ENCODE results near the gene RAB11A. TPM values are rescaled to one million over a fixed set of nuclear protein-coding genes. Genes with fewer than 3 reads are reported as not detected.

RAB11A gene
- total and polyA plus RNA-seq, 4 experiments from 2014 or later: 84.7 to 265 (median 171) TPM

- H3K27ac ChIP-seq (ENCODE audit: low read depth, low read length): no peak overlapping the region
- peaks cover 43 to 68% of the 10 kb centered on the region in 2 donors for H3K36me3 Mint-ChIP-seq
- H3K27me3 Mint-ChIP-seq: no peaks in the 10 kb centered on the region
- no peak overlapping the region for H3K4me3 ChIP-seq (ENCODE audit: low read length in 2 of 2)
- H3K27ac Mint-ChIP-seq: peak overlapping the region in 6 of 7 donors; percentile 13 to 82 (median 64)
- H3K36me3 ChIP-seq (ENCODE audit: insufficient read depth, low read length): peaks cover 51% of the 10 kb centered on the region
- ChIA-PET CTCF (ENCODE audit: partially characterized antibody) (interaction anchor here (0.7 to 1.3 kb wide), 3 partner anchors 12 to 64 kb away, joined by 3 to 5 read pairs (median 3); no protein-coding TSS in a partner anchor), POLR2A (ENCODE audit: partially characterized antibody) (interaction anchor here (0.6 to 3.2 kb wide), 2 partner anchors 9 to 13 kb away, joined by 3 to 18 read pairs; partner anchors contain the start of gene RAB11A)
- intact Hi-C loops (cut with micrococcal nuclease): no loop called here
- H3K4me3 Mint-ChIP-seq: peak overlapping the region in 5 of 8 donors; percentile 9 to 46 (median 31)
- peaks cover 0 to 2% (median 0%) of the 10 kb centered on the region in 8 donors for H3K9me3 Mint-ChIP-seq
- peak in 1 of 5 donors; percentile 10 for DNase-seq
- H3K9me3 ChIP-seq (ENCODE audit: control insufficient read depth in 1 of 2, low read length in 2 of 2): no peaks in the 10 kb centered on the region
- H3K4me1 Mint-ChIP-seq: peaks cover 36 to 70% (median 54%) of the 10 kb centered on the region in 4 donors
- H3K4me1 ChIP-seq (ENCODE audit: insufficient read depth, low read length): peaks cover 48% of the 10 kb centered on the region
- no peaks in the 10 kb centered on the region for H3K27me3 ChIP-seq (ENCODE audit: insufficient read depth, low read length)
These were observed 12.6 kb downstream of the RAB11A start for GRCh38 chr15:65881766-65882434.

GRCh38 chr15:65883571-65883970 lies 14.3 kb downstream of the RAB11A start:
- Histone ChIP-seq H3K27ac (ENCODE audit: low read depth, low read length) (no peak overlapping the region), H3K36me3 (ENCODE audit: insufficient read depth, low read length) (peaks cover 45% of the 10 kb centered on the region), H3K4me1 (ENCODE audit: insufficient read depth, low read length) (peaks cover 65% of the 10 kb centered on the region), H3K27me3 (ENCODE audit: insufficient read depth, low read length) (no peaks in the 10 kb centered on the region), H3K4me3 (ENCODE audit: low read length in 2 of 2) (no peak overlapping the region), H3K9me3 (ENCODE audit: control insufficient read depth in 1 of 2, low read length in 2 of 2) (no peaks in the 10 kb centered on the region)
- no peak for DNase-seq
- intact Hi-C loops (cut with micrococcal nuclease): no loop called here
- no peaks in the 10 kb centered on the region for H3K27me3 Mint-ChIP-seq
- H3K9me3 Mint-ChIP-seq: peaks cover 0 to 2% (median 0%) of the 10 kb centered on the region in 8 donors
- H3K36me3 Mint-ChIP-seq: peaks cover 44 to 71% of the 10 kb centered on the region in 2 donors
- POLR2A ChIA-PET (ENCODE audit: partially characterized antibody): interaction anchor here (0.7 to 1.6 kb wide), 2 partner anchors 13 to 14 kb away, joined by 3 to 6 read pairs; partner anchors contain the start of gene RAB11A
- H3K4me3 Mint-ChIP-seq: peak overlapping the region in 2 of 8 donors; percentile 51 to 53
- H3K27ac Mint-ChIP-seq: peak overlapping the region in 6 of 7 donors; percentile 65 to 88 (median 82)
- H3K4me1 Mint-ChIP-seq: peaks cover 46 to 75% (median 62%) of the 10 kb centered on the region in 4 donors
- CTCF ChIA-PET (ENCODE audit: partially characterized antibody): no interaction called here

GRCh38 chr15:65884511-65884910 lies 15.2 kb downstream of the RAB11A start:
- CTCF ChIA-PET (ENCODE audit: partially characterized antibody): no interaction called here
- peak in 2 of 5 donors; percentile 9 to 24 for DNase-seq
- no peaks in the 10 kb centered on the region for H3K27me3 Mint-ChIP-seq
- H3K27ac Mint-ChIP-seq: peak overlapping the region; percentile 17 to 83 (median 59)
- H3K9me3 Mint-ChIP-seq: peaks cover 0 to 2% (median 0%) of the 10 kb centered on the region in 8 donors
- H3K27ac ChIP-seq (ENCODE audit: low read depth, low read length): no peak overlapping the region
- peaks cover 38% of the 10 kb centered on the region for H3K36me3 ChIP-seq (ENCODE audit: insufficient read depth, low read length)
- intact Hi-C loops (cut with micrococcal nuclease): no loop called here
- no peaks in the 10 kb centered on the region for H3K9me3 ChIP-seq (ENCODE audit: control insufficient read depth in 1 of 2, low read length in 2 of 2)
- peaks cover 47 to 75% of the 10 kb centered on the region in 2 donors for H3K36me3 Mint-ChIP-seq
- no peaks in the 10 kb centered on the region for H3K27me3 ChIP-seq (ENCODE audit: insufficient read depth, low read length)
- H3K4me3 ChIP-seq (ENCODE audit: low read length in 2 of 2): no peak overlapping the region
- H3K4me3 Mint-ChIP-seq: peak overlapping the region in 2 of 8 donors; percentile 7 to 33
- H3K4me1 ChIP-seq (ENCODE audit: insufficient read depth, low read length): peaks cover 74% of the 10 kb centered on the region
- POLR2A ChIA-PET (ENCODE audit: partially characterized antibody): interaction anchor here (1.6 kb wide), 1 partner anchor 15 kb away, joined by 6 read pairs; the partner anchor contains the start of gene RAB11A
- peaks cover 47 to 85% (median 69%) of the 10 kb centered on the region in 4 donors for H3K4me1 Mint-ChIP-seq

GRCh38 chr15:65885668-65886218 lies 16.5 kb downstream of the RAB11A start:
- H3K27ac Mint-ChIP-seq: peak overlapping the region; percentile 37 to 91 (median 82)
- Histone ChIP-seq H3K4me1 (ENCODE audit: insufficient read depth, low read length) (peaks cover 76% of the 10 kb centered on the region), H3K36me3 (ENCODE audit: insufficient read depth, low read length) (peaks cover 27% of the 10 kb centered on the region), H3K27me3 (ENCODE audit: insufficient read depth, low read length) (no peaks in the 10 kb centered on the region), H3K27ac (ENCODE audit: low read depth, low read length) (no peak overlapping the region), H3K9me3 (ENCODE audit: control insufficient read depth in 1 of 2, low read length in 2 of 2) (no peaks in the 10 kb centered on the region), H3K4me3 (ENCODE audit: low read length in 2 of 2) (no peak overlapping the region)
- peaks cover 51 to 71% of the 10 kb centered on the region in 2 donors for H3K36me3 Mint-ChIP-seq
- H3K4me3 Mint-ChIP-seq: peak overlapping the region in 4 of 8 donors; percentile 9 to 40 (median 31)
- H3K4me1 Mint-ChIP-seq: peaks cover 46 to 89% (median 70%) of the 10 kb centered on the region in 4 donors
- DNase-seq: no peak
- H3K27me3 Mint-ChIP-seq: no peaks in the 10 kb centered on the region
- H3K9me3 Mint-ChIP-seq: peaks cover 0 to 2% (median 0%) of the 10 kb centered on the region in 8 donors
- ChIA-PET POLR2A (ENCODE audit: partially characterized antibody) (interaction anchor here (0.6 to 1.0 kb wide), 2 partner anchors 15 to 503 kb away, joined by 3 to 5 read pairs; no protein-coding TSS in a partner anchor), CTCF (ENCODE audit: partially characterized antibody) (no interaction called here)
- intact Hi-C loops (cut with micrococcal nuclease): no loop called here

GRCh38 chr15:65887565-65887964 lies 18.3 kb downstream of the RAB11A start:
- Mint-ChIP-seq H3K36me3 (peaks cover 53 to 67% of the 10 kb centered on the region in 2 donors), H3K4me3 (peak overlapping the region in 6 of 8 donors; percentile 4 to 76 (median 57)), H3K27ac (peak overlapping the region; percentile 72 to 92 (median 87)), H3K9me3 (peaks cover 0 to 2% (median 0%) of the 10 kb centered on the region in 8 donors), H3K27me3 (no peaks in the 10 kb centered on the region), H3K4me1 (peaks cover 37 to 81% (median 62%) of the 10 kb centered on the region in 4 donors)
- peaks cover 59% of the 10 kb centered on the region for H3K4me1 ChIP-seq (ENCODE audit: insufficient read depth, low read length)
- ChIA-PET CTCF (ENCODE audit: partially characterized antibody) (interaction anchor here (1.0 to 1.3 kb wide), 2 partner anchors 18 to 139 kb away, joined by 3 to 6 read pairs; partner anchors contain the start of gene RAB11A), POLR2A (ENCODE audit: partially characterized antibody) (interaction anchor here (0.7 to 1.0 kb wide), 2 partner anchors 18 to 1048 kb away, joined by 4 to 8 read pairs; partner anchors contain the start of gene RAB11A)
- intact Hi-C loops (cut with micrococcal nuclease): no loop called here
- peak overlapping the region; percentile 10 for H3K27ac ChIP-seq (ENCODE audit: low read depth, low read length)
- H3K36me3 ChIP-seq (ENCODE audit: insufficient read depth, low read length): peaks cover 18% of the 10 kb centered on the region
- H3K4me3 ChIP-seq (ENCODE audit: low read length in 2 of 2): no peak overlapping the region
- no peaks in the 10 kb centered on the region for H3K9me3 ChIP-seq (ENCODE audit: control insufficient read depth in 1 of 2, low read length in 2 of 2)
- no peaks in the 10 kb centered on the region for H3K27me3 ChIP-seq (ENCODE audit: insufficient read depth, low read length)
- DNase-seq: peak; percentile 58 to 76 (median 61)

GRCh38 chr15:65888981-65889380 lies 19.7 kb downstream of the RAB11A start:
- no peak overlapping the region for H3K4me3 ChIP-seq (ENCODE audit: low read length in 2 of 2)
- H3K36me3 Mint-ChIP-seq: peaks cover 48 to 64% of the 10 kb centered on the region in 2 donors
- no peaks in the 10 kb centered on the region for H3K27me3 ChIP-seq (ENCODE audit: insufficient read depth, low read length)
- POLR2A ChIA-PET (ENCODE audit: partially characterized antibody): no interaction called here
- H3K27me3 Mint-ChIP-seq: no peaks in the 10 kb centered on the region
- peaks cover 49% of the 10 kb centered on the region for H3K4me1 ChIP-seq (ENCODE audit: insufficient read depth, low read length)
- DNase-seq: no peak
- H3K4me3 Mint-ChIP-seq: peak overlapping the region in 2 of 8 donors; percentile 18 to 23
- peaks cover 18% of the 10 kb centered on the region for H3K36me3 ChIP-seq (ENCODE audit: insufficient read depth, low read length)
- H3K9me3 ChIP-seq (ENCODE audit: control insufficient read depth in 1 of 2, low read length in 2 of 2): no peaks in the 10 kb centered on the region
- peaks cover 31 to 72% (median 51%) of the 10 kb centered on the region in 4 donors for H3K4me1 Mint-ChIP-seq
- H3K27ac ChIP-seq (ENCODE audit: low read depth, low read length): peak overlapping the region; percentile 10
- H3K9me3 Mint-ChIP-seq: no peaks in the 10 kb centered on the region
- intact Hi-C loops (cut with micrococcal nuclease): loop anchor here (2.0 kb wide), 1 partner anchor 18 kb away; no protein-coding TSS in a partner anchor
- CTCF ChIA-PET (ENCODE audit: partially characterized antibody): no interaction called here
- peak overlapping the region in 6 of 7 donors; percentile 42 to 92 (median 72) for H3K27ac Mint-ChIP-seq

- Histone ChIP-seq H3K9me3 (ENCODE audit: control insufficient read depth in 1 of 2, low read length in 2 of 2) (no peaks in the 10 kb centered on the region), H3K4me3 (ENCODE audit: low read length in 2 of 2) (no peak overlapping the region), H3K27ac (ENCODE audit: low read depth, low read length) (no peak overlapping the region), H3K27me3 (ENCODE audit: insufficient read depth, low read length) (no peaks in the 10 kb centered on the region), H3K36me3 (ENCODE audit: insufficient read depth, low read length) (peaks cover 6% of the 10 kb centered on the region), H3K4me1 (ENCODE audit: insufficient read depth, low read length) (peaks cover 16% of the 10 kb centered on the region)
- ChIA-PET CTCF (ENCODE audit: partially characterized antibody) (no interaction called here), POLR2A (ENCODE audit: partially characterized antibody) (no interaction called here)
- Mint-ChIP-seq H3K27me3 (no peaks in the 10 kb centered on the region), H3K4me1 (peaks cover 13 to 34% (median 20%) of the 10 kb centered on the region in 4 donors), H3K27ac (no peak overlapping the region), H3K4me3 (no peak overlapping the region), H3K9me3 (no peaks in the 10 kb centered on the region), H3K36me3 (peaks cover 41 to 61% of the 10 kb centered on the region in 2 donors)
- no peak for DNase-seq
- intact Hi-C loops (cut with micrococcal nuclease): no loop called here
These were observed 23.8 kb downstream of the RAB11A start for GRCh38 chr15:65893060-65893459.

All from CD4-positive, alpha-beta memory T cell (primary cell).